Right renal pelvis (tissue), 4 donors: ENCODE data around the gene BLTP3B. TPM values are rescaled to one million over a fixed set of nuclear protein-coding genes. Genes with fewer than 3 reads are reported as not detected.
A peak's percentile ranks its signal among the peaks of the same experiment; 100 is the strongest.
"Not testable (repeated sequence)": the region's sequence is repeated elsewhere in the genome, so short reads cannot be mapped to it uniquely, and the experiment has no call there.

Experiments
- DNase-seq, 4 donors: peaks; one replicate each; pipeline ENCODE4 v3.0.0-alpha.2; 2013; ENCODE audit warnings: low read depth in 4 of 4, low spot score in 3 of 4, missing footprints in 1 of 4
- polyA plus RNA-seq, 4 donors: library from polyadenylated mRNA; unstranded; fragments of 120-200 nt; gene quantifications; one replicate each; pipeline ENCODE4 v1.2.1, GENCODE V29; 2013; ENCODE audit not compliant: insufficient read length in 4 of 4

BLTP3B gene
- polyA plus RNA-seq: 10 to 100 TPM; 20.7 to 24.3 (median 22.3) TPM

- peak in 3 of 4 donors; percentile 68 to 71 (median 69) for DNase-seq
Measured at GRCh38 chr12:100142851-100143559, at the start of gene BLTP3B. BLTP3B (minus strand) TSS chr12:100142874; CDS start chr12:100142635, 239 bp downstream.

GRCh38 chr12:100189636-100190394 lies 47.1 kb upstream of the BLTP3B start:
- DNase-seq: no peak

- DNase-seq: not testable (repeated sequence)
Measured at GRCh38 chr12:100188888-100189635, 46.4 kb upstream of the BLTP3B start.

GRCh38 chr12:100187857-100188519 lies 45.3 kb upstream of the BLTP3B start:
- DNase-seq: no peak

GRCh38 chr12:100187068-100187467 lies 44.4 kb upstream of the BLTP3B start:
- DNase-seq: no peak

- no peak for DNase-seq
Measured at GRCh38 chr12:100186071-100186470, 43.4 kb upstream of the BLTP3B start.

GRCh38 chr12:100185361-100185894 lies 42.8 kb upstream of the BLTP3B start:
- DNase-seq: no peak

GRCh38 chr12:100184549-100185145 lies 42.0 kb upstream of the BLTP3B start:
- DNase-seq: no peak

GRCh38 chr12:100179252-100179651 lies 36.6 kb upstream of the BLTP3B start:
- no peak for DNase-seq

- not testable (repeated sequence) for DNase-seq
Measured at GRCh38 chr12:100176493-100176892, 33.8 kb upstream of the BLTP3B start.

- DNase-seq: no peak
Measured at GRCh38 chr12:100174495-100174894, 31.8 kb upstream of the BLTP3B start.

GRCh38 chr12:100173111-100173510 lies 30.4 kb upstream of the BLTP3B start:
- no peak for DNase-seq

GRCh38 chr12:100171248-100171647 lies 28.6 kb upstream of the BLTP3B start:
- peak in 2 of 4 donors; percentile 20 to 27 for DNase-seq

GRCh38 chr12:100170313-100170858 lies 27.7 kb upstream of the BLTP3B start:
- no peak for DNase-seq

GRCh38 chr12:100169345-100169744 lies 26.7 kb upstream of the BLTP3B start:
- no peak for DNase-seq

GRCh38 chr12:100168562-100168961 lies 25.9 kb upstream of the BLTP3B start:
- DNase-seq: no peak

- no peak for DNase-seq
Measured at GRCh38 chr12:100166232-100166631, 23.6 kb upstream of the BLTP3B start.

GRCh38 chr12:100165356-100165755 lies 22.7 kb upstream of the BLTP3B start:
- no peak for DNase-seq

GRCh38 chr12:100164153-100164704 lies 21.6 kb upstream of the BLTP3B start:
- no peak for DNase-seq
